GM18508 (cell line): ENCODE measurements around the gene ABLIM2.

Source experiments
- ATAC-seq: cut with Tn5 transposase; IDR thresholded peaks from one replicate; pipeline ENCODE4 v1.9.1; 2021; ENCODE audit warnings: moderate number of reproducible peaks; ENCODE audit not compliant: insufficient read depth, unreplicated experiment

ABLIM2 gene

DNA sequence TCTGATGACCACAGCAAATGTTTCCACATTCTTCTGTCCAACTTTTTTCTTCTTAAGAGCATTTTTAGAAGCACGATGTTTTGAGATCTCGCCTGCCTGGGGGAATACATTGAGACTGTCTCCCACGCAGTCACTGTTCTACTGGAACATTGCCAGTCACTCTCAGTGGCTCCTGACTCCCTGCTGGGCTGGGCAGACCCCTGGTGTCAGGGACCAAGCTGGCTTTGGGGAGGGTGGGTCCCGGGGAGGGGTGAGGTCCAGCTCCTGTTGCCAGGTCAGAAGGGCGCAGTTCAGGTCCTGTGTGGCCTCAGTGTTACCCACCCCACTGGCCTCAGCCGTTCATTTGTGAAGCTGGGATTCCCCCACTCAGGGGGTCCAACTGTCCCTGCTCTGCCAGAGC, 18.9 kb upstream of the ABLIM2 start:
- no peak for ATAC-seq

DNA sequence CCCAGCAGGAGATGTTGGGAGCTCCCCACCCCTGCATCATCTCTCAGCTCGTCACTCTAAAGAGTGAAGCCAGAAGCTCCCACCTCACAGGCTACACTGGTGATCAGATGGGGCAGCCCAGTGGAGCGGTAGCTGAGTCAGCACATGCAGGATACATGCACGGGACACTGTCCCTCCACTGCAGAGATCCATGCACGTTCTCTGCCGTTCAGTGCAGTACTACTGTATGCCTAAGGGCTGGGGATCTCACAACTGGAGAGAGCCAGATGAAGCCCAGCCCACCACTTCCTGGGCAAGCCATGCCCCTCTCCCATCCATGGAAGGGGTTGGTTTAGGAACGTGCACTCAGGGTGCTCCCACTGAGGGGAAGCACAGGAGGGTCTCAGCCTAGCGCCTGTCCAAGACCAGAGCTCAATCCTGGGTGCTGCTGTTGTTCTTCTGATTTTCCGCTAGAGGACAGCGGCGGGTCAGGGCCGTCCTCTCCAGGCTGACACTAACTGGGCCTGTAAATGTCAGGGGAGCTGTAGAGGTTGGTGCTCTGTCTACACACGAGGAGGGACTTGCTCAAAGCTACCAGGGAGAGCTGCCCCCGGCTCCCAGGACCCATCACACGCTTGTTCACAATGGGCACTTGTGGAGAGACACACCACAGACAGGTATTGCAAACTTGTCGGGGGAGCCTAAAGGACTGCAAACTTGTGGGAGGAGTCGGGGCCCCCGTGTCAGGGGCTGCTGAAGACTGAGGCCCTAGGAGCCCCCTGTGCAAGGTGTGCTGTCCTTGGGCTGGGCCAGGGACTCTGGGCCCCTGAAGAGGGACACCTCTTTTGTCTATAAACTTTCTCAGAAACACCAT, 18.2 kb upstream of the ABLIM2 start:
- ATAC-seq, result peak; percentile 73

DNA sequence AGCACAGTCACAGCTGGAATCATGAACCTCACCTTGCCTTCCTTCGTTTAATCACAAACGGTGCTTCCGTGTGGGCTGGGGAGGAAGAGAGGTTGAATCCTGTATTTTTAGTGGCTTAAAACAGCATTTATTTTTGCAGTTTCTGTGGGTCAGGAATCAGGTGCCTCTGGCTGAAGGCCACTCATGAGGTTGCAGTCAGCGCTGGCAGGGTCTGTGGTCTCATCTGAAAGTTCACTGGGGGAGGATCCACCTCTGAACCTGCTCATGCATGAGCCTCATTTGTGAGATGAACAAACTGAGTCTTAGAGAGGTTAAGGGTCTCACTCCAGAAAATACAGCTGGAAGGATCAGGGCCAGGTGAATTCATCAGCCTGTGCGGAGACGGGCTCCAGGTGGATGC, 17.1 kb upstream of the ABLIM2 start:
- ATAC-seq, result no peak

DNA sequence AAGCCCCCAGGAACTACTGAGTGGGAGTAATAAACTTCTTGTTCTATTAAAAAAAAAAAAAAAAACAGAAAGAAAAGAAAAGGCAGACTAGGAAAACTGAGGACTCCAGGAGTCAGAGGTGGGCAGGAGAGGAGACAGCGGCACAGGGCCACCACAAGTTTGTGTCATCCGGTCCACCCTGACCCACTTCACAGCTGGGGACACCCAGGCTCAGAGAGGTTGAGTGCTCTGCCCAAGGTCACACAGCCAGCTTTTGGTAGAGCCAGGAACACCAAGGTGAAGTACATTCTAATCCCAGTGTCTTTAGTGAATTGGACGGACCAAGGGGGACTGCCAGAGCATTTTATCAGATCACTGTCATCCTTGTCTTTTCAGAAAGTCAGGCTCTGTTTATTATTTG, 16.4 kb upstream of the ABLIM2 start:
- no peak for ATAC-seq

GRCh38 chr4:8173492-8174242, 15.1 kb upstream of the ABLIM2 start:
- ATAC-seq, result no peak

GRCh38 chr4:8171984-8172924, 13.6 kb upstream of the ABLIM2 start:
- no peak for ATAC-seq

DNA sequence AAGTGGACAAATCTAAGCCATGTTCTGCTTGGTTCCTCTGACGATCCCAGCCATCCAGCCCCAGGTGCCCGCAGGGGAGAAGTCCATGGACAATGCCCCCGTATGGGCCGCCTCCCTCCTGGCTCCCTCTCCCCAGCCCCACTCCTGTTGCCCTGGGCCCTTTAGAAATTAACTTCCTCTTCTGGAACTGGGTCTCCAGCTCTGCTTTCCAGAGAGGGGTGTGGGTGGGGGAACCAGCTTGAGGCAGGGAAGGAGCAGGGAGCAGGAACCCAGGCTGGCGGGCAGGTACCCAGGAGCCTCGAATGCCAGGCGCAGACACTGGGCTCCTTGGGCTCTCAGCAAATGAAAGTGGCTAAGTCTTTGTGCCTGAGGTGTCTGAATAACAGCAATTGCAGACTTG, 12.7 kb upstream of the ABLIM2 start:
- ATAC-seq, result no peak

DNA sequence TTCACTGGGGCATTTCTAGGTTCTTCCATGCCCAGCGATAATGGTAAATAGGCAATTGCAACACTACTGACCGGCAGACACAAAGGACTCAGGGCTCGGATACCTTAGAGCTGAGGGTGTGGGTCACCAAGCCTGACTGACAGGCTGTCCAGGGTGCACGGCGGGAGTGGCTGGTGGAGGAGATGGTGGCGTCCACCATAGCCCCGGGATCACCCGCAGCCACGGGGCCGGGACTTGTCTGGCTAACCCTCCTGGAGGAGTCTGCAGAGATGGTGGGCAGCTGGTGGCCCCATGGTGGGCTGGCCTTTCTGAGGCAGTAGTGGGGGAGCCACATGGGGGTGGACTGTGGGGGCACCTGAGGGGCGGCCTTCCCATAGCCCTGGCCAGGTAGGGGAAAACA, 11.7 kb upstream of the ABLIM2 start:
- no peak for ATAC-seq

- no peak for ATAC-seq
These were observed 11.2 kb upstream of the ABLIM2 start for GRCh38 chr4:8169763-8170162.

DNA sequence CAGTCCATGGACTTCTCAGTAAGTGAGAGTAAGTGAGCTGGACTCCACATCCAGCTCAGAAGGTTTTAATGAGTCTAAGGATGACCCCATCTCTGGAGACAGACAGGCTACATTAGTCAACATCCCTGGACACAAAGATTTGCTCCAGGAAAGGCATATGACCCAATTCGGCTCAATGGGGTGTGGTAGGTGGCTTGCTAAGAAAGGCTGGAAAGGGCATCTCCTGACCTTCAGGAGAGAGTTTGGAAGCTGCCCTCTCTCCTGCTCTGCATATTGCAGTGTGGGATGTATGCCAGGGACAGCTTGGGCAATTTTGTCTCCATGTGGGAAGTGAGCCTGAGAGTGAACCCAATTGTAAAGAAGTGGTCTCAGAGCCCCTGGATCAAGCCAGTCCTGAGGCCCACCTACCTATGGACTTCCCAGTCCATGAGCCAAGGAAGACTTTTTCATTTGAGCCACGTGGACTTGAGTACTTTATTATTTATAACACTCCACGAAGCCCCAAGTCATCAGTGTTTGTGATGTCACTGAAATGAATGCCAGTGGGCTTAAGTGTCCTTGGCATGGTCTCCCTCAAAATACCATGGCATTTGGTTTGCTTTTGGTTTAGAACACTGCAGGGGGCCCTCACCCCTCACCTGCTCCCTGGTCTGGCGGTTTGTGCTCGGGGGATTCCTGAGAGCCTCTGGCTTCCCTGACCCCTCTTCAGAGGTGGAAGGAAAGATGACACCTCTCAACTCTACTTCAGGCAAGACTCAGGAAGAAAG, 10.4 kb upstream of the ABLIM2 start:
- no peak for ATAC-seq

GRCh38 chr4:8168232-8168631, 9.6 kb upstream of the ABLIM2 start:
- no peak for ATAC-seq

- ATAC-seq, result no peak
These were observed 9.2 kb upstream of the ABLIM2 start for GRCh38 chr4:8167815-8168214.

GRCh38 chr4:8167291-8167690, 8.7 kb upstream of the ABLIM2 start:
- no peak for ATAC-seq

- ATAC-seq, result no peak
These were observed 6.8 kb upstream of the ABLIM2 start for GRCh38 chr4:8165374-8165896.

- no peak for ATAC-seq
These were observed 6.1 kb upstream of the ABLIM2 start for GRCh38 chr4:8164687-8165086.

GRCh38 chr4:8164194-8164565, 5.6 kb upstream of the ABLIM2 start:
- ATAC-seq, result no peak

DNA sequence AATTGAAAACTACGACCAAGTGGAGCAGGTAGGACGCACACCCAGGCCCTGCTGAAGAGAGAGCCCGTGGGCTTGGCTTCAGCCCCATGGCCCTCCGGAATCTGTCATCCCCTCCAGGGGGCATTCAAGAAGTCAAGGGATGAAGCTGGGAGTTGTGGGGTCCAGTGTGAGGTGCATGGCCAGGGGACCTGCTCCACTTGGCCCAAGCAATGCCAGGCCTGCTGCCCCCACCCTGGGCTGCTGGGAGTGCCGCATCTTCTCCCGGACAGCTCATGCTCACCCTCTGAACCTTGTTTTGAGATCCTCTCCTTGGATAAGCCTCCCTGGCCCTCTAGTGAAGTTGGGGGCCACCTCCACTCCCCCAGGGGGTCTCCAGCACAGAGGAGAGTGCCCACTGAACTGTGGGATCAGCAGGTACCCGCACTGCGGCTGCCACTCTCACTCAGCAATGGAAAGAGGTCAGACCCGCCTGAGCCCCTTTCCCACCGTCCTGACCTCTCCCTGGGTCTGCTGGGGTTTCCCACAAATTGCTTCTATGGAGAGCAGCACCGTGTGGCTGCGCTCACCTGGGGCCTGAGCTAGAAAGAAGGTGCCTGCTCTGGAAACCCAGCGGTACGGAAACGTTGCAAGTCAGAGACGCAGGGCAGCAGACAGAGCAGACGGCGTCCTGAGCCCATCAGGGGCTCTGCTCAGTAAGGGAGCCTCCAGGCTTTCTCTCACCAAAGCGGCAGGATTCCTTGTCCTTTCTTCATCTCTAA, 5.0 kb upstream of the ABLIM2 start:
- no peak for ATAC-seq

DNA sequence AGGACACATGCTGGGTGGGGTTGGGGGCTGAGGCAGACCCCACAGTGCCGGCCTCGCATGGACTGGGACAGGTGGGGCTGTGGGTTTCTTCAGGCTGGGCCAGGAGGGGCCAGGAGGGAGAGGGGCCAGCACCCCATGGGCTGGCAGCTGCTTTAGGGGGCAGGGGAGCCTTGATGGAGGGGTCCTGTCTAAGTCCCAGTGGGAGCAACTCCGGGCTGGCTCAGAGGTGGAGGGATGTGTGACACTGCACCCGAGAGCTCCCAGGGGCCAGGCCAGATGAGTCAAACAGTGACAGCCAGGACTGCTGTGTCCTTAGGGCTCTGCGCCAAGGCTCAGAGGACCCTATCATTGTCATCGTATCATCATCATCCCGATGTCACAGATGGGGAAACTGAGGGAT, 4.4 kb upstream of the ABLIM2 start:
- no peak for ATAC-seq

DNA sequence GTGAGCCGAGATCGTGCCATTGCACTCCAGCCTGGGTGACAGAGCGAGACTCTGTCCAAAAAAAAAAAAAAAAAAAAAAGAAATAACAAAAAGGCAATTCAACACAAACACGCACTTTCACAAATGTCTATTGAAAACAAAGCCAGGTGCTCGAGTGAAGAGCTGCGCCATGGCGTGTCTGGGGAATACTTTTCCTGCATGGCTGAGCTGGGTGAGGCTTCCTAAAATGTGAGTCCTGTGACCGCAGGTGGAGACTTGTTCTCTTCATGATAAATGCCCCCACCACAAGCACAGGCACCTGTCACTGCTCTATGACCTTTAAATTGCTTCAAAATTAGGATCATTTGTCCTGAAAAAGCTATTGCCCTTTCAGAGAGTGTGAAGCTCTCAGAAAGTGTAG, 4.0 kb upstream of the ABLIM2 start:
- no peak for ATAC-seq
